NCI-H1417 (cell line): ENCODE measurements around the gene SRSF3.
"Not testable (repeated sequence)": the region's sequence is repeated elsewhere in the genome, so short reads cannot be mapped to it uniquely, and the experiment has no call there.

Experiments
- DNase-seq, 3 experiments: peaks; one replicate each; lab custom pipeline; 2025; lab: John Stamatoyannopoulos, UW

The SRSF3 gene

DNA sequence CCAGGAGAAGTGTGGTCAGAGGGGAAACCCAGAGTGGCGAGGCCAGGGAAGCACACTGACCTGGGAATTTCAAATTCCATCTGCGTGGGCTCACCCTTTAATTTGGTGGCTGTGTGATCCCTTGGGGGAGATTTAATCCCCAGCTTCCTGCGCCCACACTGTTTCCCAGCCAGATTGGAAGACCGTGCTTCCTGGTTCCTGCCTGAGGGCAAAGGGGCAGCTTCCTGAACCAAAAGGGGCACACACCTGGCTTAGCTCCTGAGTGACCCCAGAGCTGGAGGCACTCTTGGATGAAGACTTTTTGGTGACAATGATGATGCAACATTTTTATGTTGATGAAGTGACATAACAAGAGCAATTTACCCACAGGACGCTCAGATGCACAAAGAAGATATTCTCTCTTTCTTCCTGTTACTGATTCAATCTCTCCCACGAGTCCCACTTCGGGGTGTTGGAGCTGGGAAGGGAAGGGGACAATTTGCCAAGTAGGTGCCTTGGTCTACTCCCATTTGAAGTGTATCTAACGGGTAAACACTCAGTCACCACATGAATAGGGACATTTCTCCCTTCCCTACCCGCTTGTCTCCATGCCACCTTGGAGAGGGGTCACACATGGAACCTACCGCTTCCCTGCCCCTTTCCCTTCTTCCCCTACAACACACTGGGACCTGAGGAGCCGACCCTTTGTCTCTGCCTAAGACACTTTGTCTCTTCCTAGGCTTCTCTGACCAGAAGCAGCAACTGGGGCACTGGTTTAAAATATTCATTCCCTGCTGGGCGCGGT is 55.7 kb downstream of the SRSF3 start:
- DNase-seq: no peak

GRCh38 chr6:36650848-36651478 is 56.8 kb downstream of the SRSF3 start:
- no peak for DNase-seq

DNA sequence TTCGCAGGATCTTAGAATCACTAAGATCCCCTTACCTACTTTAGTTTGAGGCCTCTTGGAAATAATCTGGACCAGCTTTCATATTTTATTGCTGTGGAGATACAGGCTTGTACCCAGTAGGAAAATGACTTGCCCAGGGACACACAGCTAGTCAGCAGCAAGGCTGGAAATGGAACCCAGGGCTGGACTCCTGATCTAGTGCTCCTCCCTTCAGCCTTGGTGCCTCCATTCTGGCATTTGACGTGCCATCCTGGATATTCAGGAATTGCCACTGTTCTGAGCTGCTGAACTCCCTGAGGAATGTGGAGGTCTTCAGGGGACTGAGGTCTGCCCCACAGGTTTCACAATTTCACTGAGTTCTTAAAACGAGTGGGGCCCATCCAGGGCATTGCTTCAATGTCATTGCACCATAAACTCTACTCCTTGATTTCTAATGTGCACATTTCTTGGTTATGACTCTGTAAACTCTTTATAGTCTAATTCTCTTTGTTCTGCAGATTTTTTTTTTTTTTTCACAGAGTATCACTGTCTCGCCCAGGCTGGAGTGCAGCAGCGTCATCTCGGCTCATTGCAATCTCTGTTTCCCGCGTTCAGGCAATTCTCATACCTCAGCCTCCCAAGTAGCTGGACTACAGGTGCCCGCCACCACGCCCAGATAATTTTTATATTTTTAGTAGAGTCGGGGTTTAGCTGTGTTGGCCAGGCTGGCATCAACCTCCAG is 57.7 kb downstream of the SRSF3 start:
- no peak for DNase-seq

DNA sequence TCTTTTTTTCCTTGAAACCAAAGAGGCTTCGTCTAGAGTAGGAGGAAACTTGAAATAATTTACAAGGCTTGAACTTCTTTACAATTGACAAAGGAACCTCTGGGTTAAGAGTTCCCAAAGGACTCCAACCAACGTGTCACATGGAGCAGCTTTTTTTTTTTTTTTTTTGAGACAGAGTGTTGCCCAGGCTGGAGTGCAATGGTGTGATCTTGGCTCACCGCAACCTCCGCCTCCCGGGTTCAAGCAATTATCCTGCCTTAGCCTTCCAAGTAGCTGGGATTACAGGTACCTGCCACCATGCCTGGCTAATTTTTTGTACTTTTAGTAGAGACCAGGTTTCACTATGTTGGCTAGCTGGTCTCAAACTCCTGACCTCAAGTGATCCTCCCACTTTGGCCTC is 60.3 kb downstream of the SRSF3 start:
- DNase-seq: not testable (repeated sequence)
